GM21576 (cell line): Measurements from ENCODE around the gene LINGO3.
"Not testable (repeated sequence)": the region's sequence is repeated elsewhere in the genome, so short reads cannot be mapped to it uniquely, and the experiment has no call there.

Experiments used
- ATAC-seq: cut with Tn5 transposase; IDR thresholded peaks from one replicate; pipeline ENCODE4 v1.9.1; 2021; ENCODE audit warnings: mild to moderate bottlenecking, moderate library complexity; ENCODE audit not compliant: unreplicated experiment

The LINGO3 gene

GRCh38 chr19:2283835-2284507 lies 24.0 kb downstream of the LINGO3 start:
- no peak for ATAC-seq

GRCh38 chr19:2282862-2283237 lies 25.1 kb downstream of the LINGO3 start:
- no peak for ATAC-seq

- ATAC-seq: no peak
These were observed 25.7 kb downstream of the LINGO3 start, which contains the start of gene PEAK3 for GRCh38 chr19:2282062-2282861. TSS of gene PEAK3 (minus strand) at chr19:2282175. CDS start at chr19:2280931, 1,244 bp downstream.

- not testable (repeated sequence) for ATAC-seq
These were observed 26.5 kb downstream of the LINGO3 start for GRCh38 chr19:2281265-2282061.

- ATAC-seq: no peak
These were observed 27.2 kb downstream of the LINGO3 start for GRCh38 chr19:2280633-2281264.

GRCh38 chr19:2278459-2279158 lies 29.3 kb downstream of the LINGO3 start:
- ATAC-seq: no peak

GRCh38 chr19:2277138-2277537 lies 30.8 kb downstream of the LINGO3 start:
- no peak for ATAC-seq

GRCh38 chr19:2276429-2276986 lies 31.4 kb downstream of the LINGO3 start:
- ATAC-seq: no peak

- no peak for ATAC-seq
These were observed 32.1 kb downstream of the LINGO3 start for GRCh38 chr19:2275588-2276428.

GRCh38 chr19:2274931-2275535 lies 32.9 kb downstream of the LINGO3 start:
- no peak for ATAC-seq

GRCh38 chr19:2274185-2274711 lies 33.7 kb downstream of the LINGO3 start:
- ATAC-seq: no peak

- ATAC-seq: no peak
These were observed 34.4 kb downstream of the LINGO3 start for GRCh38 chr19:2273356-2274184.

GRCh38 chr19:2271234-2272103 lies 36.5 kb downstream of the LINGO3 start:
- ATAC-seq: no peak

GRCh38 chr19:2270423-2271233 lies 37.3 kb downstream of the LINGO3 start:
- ATAC-seq: no peak

GRCh38 chr19:2270157-2270422 lies 37.9 kb downstream of the LINGO3 start:
- ATAC-seq: no peak
